ENCODE measurements around the gene CHRND. TPM values are rescaled to one million over a fixed set of nuclear protein-coding genes. Genes with fewer than 3 reads are reported as not detected.

The CHRND gene
- total RNA-seq, 1 donor from 2014 or later = not detected

- H3K4me3 Mint-ChIP-seq (ENCODE audit: unreplicated experiment) = no peak overlapping the region
- TF ChIP-seq, protein P1, sequence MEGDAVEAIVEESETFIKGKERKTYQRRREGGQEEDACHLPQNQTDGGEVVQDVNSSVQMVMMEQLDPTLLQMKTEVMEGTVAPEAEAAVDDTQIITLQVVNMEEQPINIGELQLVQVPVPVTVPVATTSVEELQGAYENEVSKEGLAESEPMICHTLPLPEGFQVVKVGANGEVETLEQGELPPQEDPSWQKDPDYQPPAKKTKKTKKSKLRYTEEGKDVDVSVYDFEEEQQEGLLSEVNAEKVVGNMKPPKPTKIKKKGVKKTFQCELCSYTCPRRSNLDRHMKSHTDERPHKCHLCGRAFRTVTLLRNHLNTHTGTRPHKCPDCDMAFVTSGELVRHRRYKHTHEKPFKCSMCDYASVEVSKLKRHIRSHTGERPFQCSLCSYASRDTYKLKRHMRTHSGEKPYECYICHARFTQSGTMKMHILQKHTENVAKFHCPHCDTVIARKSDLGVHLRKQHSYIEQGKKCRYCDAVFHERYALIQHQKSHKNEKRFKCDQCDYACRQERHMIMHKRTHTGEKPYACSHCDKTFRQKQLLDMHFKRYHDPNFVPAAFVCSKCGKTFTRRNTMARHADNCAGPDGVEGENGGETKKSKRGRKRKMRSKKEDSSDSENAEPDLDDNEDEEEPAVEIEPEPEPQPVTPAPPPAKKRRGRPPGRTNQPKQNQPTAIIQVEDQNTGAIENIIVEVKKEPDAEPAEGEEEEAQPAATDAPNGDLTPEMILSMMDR (IDR thresholded peaks at IDR 0.05; ENCODE audit: unreplicated experiment) = no peak
- no peak for DNase-seq (ENCODE audit: low spot score)
- H3K9me3 Mint-ChIP-seq (ENCODE audit: unreplicated experiment) = no peaks in the 10 kb centered on the region
- H3K27me3 Mint-ChIP-seq (ENCODE audit: unreplicated experiment) = peaks cover 6% of the 10 kb centered on the region
- no peak overlapping the region for H3K27ac Mint-ChIP-seq (ENCODE audit: unreplicated experiment)
- H3K36me3 Mint-ChIP-seq (ENCODE audit: low read depth, unreplicated experiment) = peaks cover 20% of the 10 kb centered on the region
- peaks cover under 1% of the 10 kb centered on the region for H3K4me1 Mint-ChIP-seq (ENCODE audit: unreplicated experiment)
Observed at GRCh38 chr2:232543491-232543890, 17.5 kb downstream of the CHRND start.

DNA sequence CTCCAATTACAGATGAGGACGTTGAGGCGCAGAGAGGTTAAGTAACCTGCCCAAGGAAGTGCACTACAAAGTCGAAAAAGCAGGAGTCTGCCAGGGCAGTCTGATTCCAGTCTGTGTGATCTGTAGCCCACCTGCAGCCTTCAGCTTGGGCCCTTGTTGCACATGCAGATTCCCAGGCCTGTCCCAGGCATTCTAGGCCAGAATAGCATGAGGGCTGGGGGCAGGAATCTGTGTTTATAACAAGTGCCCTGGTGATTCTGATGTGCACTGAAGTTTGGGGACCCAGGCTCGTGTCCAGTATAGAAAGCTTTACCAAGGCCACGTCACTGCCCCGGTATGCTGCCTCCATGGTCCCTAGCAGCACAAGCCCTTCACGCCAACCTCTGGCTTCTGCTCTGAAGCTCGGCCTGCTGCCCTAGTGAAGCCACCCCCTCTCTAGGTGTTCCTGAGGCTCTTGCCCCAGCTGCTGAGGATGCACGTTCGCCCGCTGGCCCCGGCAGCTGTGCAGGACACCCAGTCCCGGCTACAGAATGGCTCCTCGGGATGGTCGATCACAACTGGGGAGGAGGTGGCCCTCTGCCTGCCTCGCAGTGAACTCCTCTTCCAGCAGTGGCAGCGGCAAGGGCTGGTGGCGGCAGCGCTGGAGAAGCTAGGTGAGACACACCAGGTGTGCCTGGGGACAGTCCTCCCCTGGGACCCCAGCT lies 18.1 kb downstream of the CHRND start:
- no peak for DNase-seq (ENCODE audit: low spot score)
- no peak overlapping the region for H3K27ac Mint-ChIP-seq (ENCODE audit: unreplicated experiment)

DNA sequence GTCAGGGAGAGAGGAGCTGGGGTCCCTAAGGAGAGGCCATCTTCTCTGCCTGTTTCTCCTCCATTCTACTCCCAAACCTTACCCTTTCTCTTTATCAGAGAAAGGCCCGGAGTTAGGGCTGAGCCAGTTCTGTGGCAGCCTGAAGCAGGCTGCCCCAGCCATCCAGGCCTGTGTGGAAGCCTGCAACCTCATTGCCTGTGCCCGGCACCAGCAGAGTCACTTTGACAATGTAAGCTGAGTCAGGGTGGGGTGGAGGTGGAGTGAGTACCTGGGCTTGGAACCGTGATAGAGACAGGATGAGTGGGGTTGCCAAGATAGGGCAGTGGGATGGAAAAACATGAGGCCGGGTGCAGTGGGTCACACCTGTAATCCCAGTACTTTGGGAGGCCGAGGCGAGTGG lies 18.7 kb downstream of the CHRND start:
- Mint-ChIP-seq H3K9me3 (ENCODE audit: unreplicated experiment) (no peaks in the 10 kb centered on the region), H3K36me3 (ENCODE audit: low read depth, unreplicated experiment) (peaks cover 28% of the 10 kb centered on the region), H3K4me3 (ENCODE audit: unreplicated experiment) (no peak overlapping the region), H3K27me3 (ENCODE audit: unreplicated experiment) (peaks cover 5% of the 10 kb centered on the region), H3K27ac (ENCODE audit: unreplicated experiment) (no peak overlapping the region), H3K4me1 (ENCODE audit: unreplicated experiment) (peaks cover 2% of the 10 kb centered on the region)
- no peak for DNase-seq (ENCODE audit: low spot score)
- TF ChIP-seq, protein P1 (IDR thresholded peaks at IDR 0.05; ENCODE audit: unreplicated experiment) = no peak

More for the DNA sequence above, 18.1 kb downstream of the CHRND start:
- H3K4me3 Mint-ChIP-seq (ENCODE audit: unreplicated experiment) = no peak overlapping the region
- H3K4me1 Mint-ChIP-seq (ENCODE audit: unreplicated experiment) = no peaks in the 10 kb centered on the region
- no peaks in the 10 kb centered on the region for H3K9me3 Mint-ChIP-seq (ENCODE audit: unreplicated experiment)
- TF ChIP-seq, protein P1 (IDR thresholded peaks at IDR 0.05; ENCODE audit: unreplicated experiment) = no peak
- H3K27me3 Mint-ChIP-seq (ENCODE audit: unreplicated experiment) = peaks cover 6% of the 10 kb centered on the region
- H3K36me3 Mint-ChIP-seq (ENCODE audit: low read depth, unreplicated experiment) = peaks cover 26% of the 10 kb centered on the region

GRCh38 chr2:232545511-232546375 lies 19.8 kb downstream of the CHRND start:
- Mint-ChIP-seq H3K9me3 (ENCODE audit: unreplicated experiment) (no peaks in the 10 kb centered on the region), H3K4me3 (ENCODE audit: unreplicated experiment) (no peak overlapping the region), H3K27me3 (ENCODE audit: unreplicated experiment) (peaks cover 5% of the 10 kb centered on the region), H3K4me1 (ENCODE audit: unreplicated experiment) (peaks cover 7% of the 10 kb centered on the region), H3K27ac (ENCODE audit: unreplicated experiment) (no peak overlapping the region), H3K36me3 (ENCODE audit: low read depth, unreplicated experiment) (peaks cover 32% of the 10 kb centered on the region)
- TF ChIP-seq, protein P1 (IDR thresholded peaks at IDR 0.05; ENCODE audit: unreplicated experiment) = no peak
- no peak for DNase-seq (ENCODE audit: low spot score)

DNA sequence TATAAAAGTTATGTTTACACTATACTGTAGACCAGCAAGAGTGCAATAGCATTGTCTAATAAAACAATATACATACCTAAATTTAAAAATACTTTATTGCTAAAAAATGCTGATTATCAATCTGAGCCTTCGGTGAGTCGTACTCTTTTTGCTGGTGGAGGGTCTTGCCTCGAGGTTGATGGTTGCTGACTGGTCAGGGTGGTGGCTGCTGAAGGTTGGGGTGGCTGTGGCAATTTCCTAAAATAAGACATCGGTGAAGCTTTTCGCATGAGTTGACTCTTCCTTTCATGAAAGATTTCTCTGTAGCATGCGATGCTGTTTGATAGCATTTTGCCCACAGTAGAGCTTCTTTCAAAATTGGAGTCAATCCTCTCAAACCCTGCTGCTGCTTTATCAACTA lies 22.0 kb downstream of the CHRND start:
- H3K36me3 Mint-ChIP-seq (ENCODE audit: low read depth, unreplicated experiment) = peaks cover 37% of the 10 kb centered on the region
- H3K27ac Mint-ChIP-seq (ENCODE audit: unreplicated experiment) = no peak overlapping the region
- H3K9me3 Mint-ChIP-seq (ENCODE audit: unreplicated experiment) = no peaks in the 10 kb centered on the region

More for the DNA sequence above, 22.0 kb downstream of the CHRND start:
- peaks cover 8% of the 10 kb centered on the region for H3K27me3 Mint-ChIP-seq (ENCODE audit: unreplicated experiment)
- TF ChIP-seq, protein P1 (IDR thresholded peaks at IDR 0.05; ENCODE audit: unreplicated experiment) = no peak
- H3K4me1 Mint-ChIP-seq (ENCODE audit: unreplicated experiment) = peaks cover 17% of the 10 kb centered on the region
- no peak overlapping the region for H3K4me3 Mint-ChIP-seq (ENCODE audit: unreplicated experiment)
- DNase-seq (ENCODE audit: low spot score) = no peak

All from endothelial cell (in vitro differentiated cells).